K562 (cell line): ENCODE measurements around the gene TMEM200B. TPM values are rescaled to one million over a fixed set of nuclear protein-coding genes. Genes with fewer than 3 reads are reported as not detected.
A peak's percentile ranks its signal among the peaks of the same experiment; 100 is the strongest.

Experiments
- ATAC-seq: fragments of 200-7000 bp; cut with Tn5 transposase; 3 replicates; pipeline ENCODE4 v1.9.1; 2020; ENCODE audit warnings: moderate library complexity
- BruUV-seq: library from RNA; stranded (reverse); fragments of 400-500 nt; replicated peaks from 2 replicates; lab custom pipeline; 2021; lab: Mats Ljungman, UMichigan
- CTCF ChIA-PET: fragments of 300-600 bp; formaldehyde crosslinking; extraction: SDS; loops from one replicate; lab custom pipeline; 2021; ENCODE audit warnings: low intra/inter-chr PET ratio; lab: Yijun Ruan, JAX
- POLR2A ChIA-PET: fragments of 300-600, 350-650 bp; sonication (Branson Sonifier 250); formaldehyde crosslinking; extraction: SDS; loops from one replicate; lab custom pipeline; 2021; ENCODE audit warnings: antibody characterized with exemption, inconsistent platforms; lab: Yijun Ruan, JAX
- DNase-seq, 4 experiments: peaks; one replicate each; pipeline versions ENCODE4 v3.0.0 to v3.0.0-alpha.2; 2011 to 2018; ENCODE audit warnings: low spot score in 3 of 4, mixed read lengths in 3 of 4; ENCODE audit errors: extremely low read depth in 1 of 4
- FAIRE-seq: peaks from 2 replicates; lab custom pipeline; 2011; peaks lifted over from hg19 to GRCh38; lab: Jason Lieb, UNC
- H2AFZ ChIP-seq: 2 replicates; pipeline ENCODE4 v1.6.0; 2011; ENCODE audit warnings: low read depth, low read length, control low read depth, inconsistent platforms
- H3K27ac ChIP-seq: fragments of 200-600 bp; 3 replicates; pipeline ENCODE4 v1.8.0; 2011; ENCODE audit warnings: low read depth, mild to moderate bottlenecking, control low read depth, inconsistent platforms, low read length, moderate library complexity, mixed read lengths; ENCODE audit errors: extremely low read depth
- H3K27me3 ChIP-seq, 2 experiments: fragments of 300-600 bp in 1 of 2; 2 replicates in 1 of 2; 3 replicates in 1 of 2; pipeline versions ENCODE4 v1.6.0 to v1.8.0; 2011; ENCODE audit warnings: inconsistent platforms in 2 of 2, low read length in 2 of 2, mild to moderate bottlenecking in 1 of 2, mixed read lengths in 1 of 2, moderate library complexity in 1 of 2; ENCODE audit not compliant: control insufficient read depth in 2 of 2, insufficient read depth in 2 of 2
- H3K36me3 ChIP-seq: fragments of 300-600 bp; 3 replicates; pipeline ENCODE4 v1.8.0; 2011; ENCODE audit warnings: mild to moderate bottlenecking, low read length, inconsistent platforms; ENCODE audit not compliant: control insufficient read depth, insufficient read depth
- H3K4me1 ChIP-seq, 2 experiments: fragments of 200-600 bp in 1 of 2; replicated peaks in 1 of 2; 2 replicates in 1 of 2; 3 replicates in 1 of 2; pipeline versions ENCODE4 v1.5.1 to v1.8.0; 2011; ENCODE audit warnings: inconsistent platforms in 2 of 2, low read length in 2 of 2, mild to moderate bottlenecking in 1 of 2, mixed read lengths in 1 of 2, moderate library complexity in 1 of 2; ENCODE audit not compliant: control insufficient read depth in 2 of 2, insufficient read depth in 2 of 2
- H3K4me2 ChIP-seq: 2 replicates; pipeline ENCODE4 v1.6.1; 2011; ENCODE audit warnings: low read length, control low read depth, inconsistent platforms, mixed read lengths; ENCODE audit not compliant: insufficient read depth
- H3K4me3 ChIP-seq: fragments of 200-600 bp; sonication (generic), shearing (Covaris generic); 2 replicates; pipeline ENCODE4 v1.5.1; 2016; ENCODE audit warnings: control low read depth, inconsistent platforms
- H3K79me2 ChIP-seq: fragments of 200-600 bp; 3 replicates; pipeline ENCODE4 v1.8.0; 2011; ENCODE audit warnings: low read length, inconsistent platforms; ENCODE audit not compliant: control insufficient read depth, insufficient read depth
- H3K9ac ChIP-seq, 2 experiments: 2 replicates each; pipeline versions ENCODE4 v1.6.0 to v1.6.1; 2011; ENCODE audit warnings: low read depth in 2 of 2, low read length in 2 of 2, control low read depth in 1 of 2, inconsistent platforms in 1 of 2, mild to moderate bottlenecking in 1 of 2, mixed read lengths in 1 of 2; ENCODE audit not compliant: insufficient read depth in 1 of 2
- H3K9me1 ChIP-seq: one replicate; pipeline ENCODE4 v1.6.0; 2011; ENCODE audit warnings: inconsistent platforms, mild to moderate bottlenecking, low read length, moderate library complexity; ENCODE audit not compliant: control insufficient read depth, insufficient read depth
- H3K9me3 ChIP-seq: replicated peaks from 2 replicates; pipeline ENCODE4 v1.5.1; 2011; ENCODE audit warnings: low read depth, low read length, inconsistent platforms; ENCODE audit not compliant: control insufficient read depth, insufficient read depth
- H4K20me1 ChIP-seq: replicated peaks from 2 replicates; pipeline ENCODE4 v1.6.1; 2011; ENCODE audit warnings: low read length, inconsistent platforms, mixed read lengths; ENCODE audit not compliant: control insufficient read depth, insufficient read depth
- E4F1 ChIP-seq: fragments of 250-450 bp; sonication (Bioruptor Pico); IDR thresholded peaks from 2 replicates; pipeline ENCODE4 v1.5.0; 2021; ENCODE audit warnings: mild to moderate bottlenecking, borderline replicate concordance
- LCOR ChIP-seq: sonication (generic); formaldehyde crosslinking; IDR thresholded peaks from 2 replicates; pipeline ENCODE4 v1.8.0; 2022; ENCODE audit warnings: mild to moderate bottlenecking, missing genetic modification reagents
- LEF1 ChIP-seq: fragments of 450-650 bp; IDR thresholded peaks from 2 replicates; pipeline ENCODE4 v1.6.1; 2016; ENCODE audit warnings: mild to moderate bottlenecking
- RBM25 ChIP-seq: fragments of 200-400 bp; formaldehyde crosslinking; IDR thresholded peaks from 2 replicates; pipeline ENCODE4 v1.6.1; 2018; ENCODE audit warnings: low read length, low read depth, moderate library complexity; ENCODE audit not compliant: severe bottlenecking
- SFPQ ChIP-seq: fragments of 200-400 bp; formaldehyde crosslinking; IDR thresholded peaks from 2 replicates; pipeline ENCODE4 v1.6.1; 2017; ENCODE audit warnings: mild to moderate bottlenecking, low read depth, low read length, moderate library complexity
- STAT6 ChIP-seq: sonication (generic); formaldehyde crosslinking; IDR thresholded peaks from 2 replicates; pipeline ENCODE4 v1.8.1; 2023; ENCODE audit warnings: mild to moderate bottlenecking, missing genetic modification reagents
- TRIM25 ChIP-seq: fragments of 450-650 bp; IDR thresholded peaks from 2 replicates; pipeline ENCODE4 v1.7.0; 2016; ENCODE audit warnings: borderline replicate concordance
- ZNF121 ChIP-seq: sonication (generic); formaldehyde crosslinking; conservative IDR thresholded peaks from 2 replicates; pipeline ENCODE4 v1.8.0; 2022; ENCODE audit warnings: missing genetic modification reagents
- WGBS: fragments of 100-300 bp; shearing (Covaris generic); methylation state at CpG from one replicate; pipeline ENCODE4 v1.1.6; 2016; ENCODE audit warnings: low coverage, mixed read lengths; ENCODE audit not compliant: insufficient coverage; ENCODE audit errors: missing lambda C conversion rate; 5-methylcytosine and 5-hydroxymethylcytosine counted together
- in situ Hi-C: fragments of 300-500 bp; cut with MboI; formaldehyde crosslinking; loops from 4 replicates; pipeline ENCODE4 v1.15.0; 2018; ENCODE audit warnings: inconsistent platforms, mixed read lengths
- intact Hi-C: fragments of 100-400 bp; cut with micrococcal nuclease; formaldehyde crosslinking; loops from 2 replicates; pipeline ENCODE4 v1.14.2; 2022
- polyA plus RNA-seq, 8 experiments: library from polyadenylated mRNA; depleted of rRNA in 4 of 8; stranded (reverse) in 5 of 8; unstranded in 3 of 8; fragments of >200 nt; fragmentation: Nextera tagmentation in 2 of 8; fragmentation: Illumina TruSeq in 1 of 8; extraction: Ambion mirVana in 2 of 8; extraction: Trizol in 1 of 8; gene quantifications; 2 replicates each; pipeline versions ENCODE4 v1.2.1 to v1.2.3, GENCODE V29; 2011 to 2014; ENCODE audit warnings: inconsistent platforms in 1 of 8, missing spikeins in 1 of 8
- total RNA-seq, 7 experiments: library from RNA; depleted of rRNA in 6 of 7; stranded (reverse); fragments of >200 nt in 6 of 7; fragmentation: Illumina TruSeq in 2 of 7; extraction: Trizol in 2 of 7; gene quantifications; 2 replicates each; pipeline versions ENCODE4 v1.2.1 to v1.2.3, GENCODE V29; 2011 to 2021; ENCODE audit warnings: low replicate concordance in 1 of 7

TMEM200B gene
- total and polyA plus RNA-seq, 9 of the 15 experiments (the other 6 are each of a cell fraction or from before 2014, with no cell fraction given) = 0.04 to 0.35 (median 0.10) TPM; not detected in 1

GRCh38 chr1:29077155-29077554, 46.5 kb downstream of the TMEM200B start:
- Histone ChIP-seq H3K9me3 (no peaks in the 10 kb centered on the region), H3K27me3 (no peaks in the 10 kb centered on the region), H3K4me2 (no peak overlapping the region), H3K36me3 (peaks cover 52% of the 10 kb centered on the region), H3K9ac (no peak overlapping the region), H3K27ac (no peak overlapping the region), H3K9me1 (no peaks in the 10 kb centered on the region), H3K79me2 (no peaks in the 10 kb centered on the region), H4K20me1 (no peaks in the 10 kb centered on the region), H2AFZ (no peak overlapping the region), H3K4me3 (no peak overlapping the region), H3K4me1 (no peaks in the 10 kb centered on the region)
- no TSS peak for BruUV-seq
- no peak for ATAC-seq
- TF ChIP-seq LEF1 (no peak), SFPQ (no peak), ZNF121 (CRISPR knock-in tag) (peak; percentile 94), E4F1 (no peak), STAT6 (no peak), RBM25 (peak; percentile 51), TRIM25 (no peak), LCOR (no peak)
- DNase-seq = no peak
- ChIA-PET POLR2A (interaction anchor here (0.6 to 2.2 kb wide), 4 partner anchors 12 to 231 kb away, joined by 3 to 6 read pairs (median 5); no protein-coding TSS in a partner anchor), CTCF (no interaction called here)
- FAIRE-seq = no peak
- in situ Hi-C loops (no loop called here), intact Hi-C loops (no loop called here)
- 93% methylated on average over 2 of the region's 2 CpGs for WGBS
